ENCODE results near the gene SPZ1. TPM values are rescaled to one million over a fixed set of nuclear protein-coding genes. Genes with fewer than 3 reads are reported as not detected.

Gene SPZ1
- total RNA-seq, 1 donor from 2014 or later: not detected

GRCh38 chr5:80302636-80303035 is 17.2 kb upstream of the SPZ1 start:
- DNase-seq (ENCODE audit: extremely low spot score in 2 of 2): no peak
- no peaks in the 10 kb centered on the region for H3K9me3 ChIP-seq
- no peaks in the 10 kb centered on the region for H3K27me3 ChIP-seq
- H3K36me3 ChIP-seq: no peaks in the 10 kb centered on the region
- intact Hi-C loops (cut with DNase I): no loop called here
- no peaks in the 10 kb centered on the region for H3K4me1 ChIP-seq
- no peak overlapping the region for H3K27ac ChIP-seq
- TF ChIP-seq POLR2AphosphoS5 (IDR thresholded peaks at IDR 0.05; ENCODE audit: insufficient read depth in 1 of 2, low read depth in 1 of 2) (no peak), CTCF (IDR thresholded peaks at IDR 0.05) (no peak)
- H3K4me3 ChIP-seq: no peak overlapping the region

- no peak overlapping the region for H3K4me3 ChIP-seq
- TF ChIP-seq POLR2A (IDR thresholded peaks at IDR 0.05): no peak
- no peak for DNase-seq (ENCODE audit: extremely low spot score in 2 of 2)
- no peaks in the 10 kb centered on the region for H3K4me1 ChIP-seq
- no peaks in the 10 kb centered on the region for H3K9me3 ChIP-seq
- no peaks in the 10 kb centered on the region for H3K27me3 ChIP-seq
- H3K36me3 ChIP-seq: no peaks in the 10 kb centered on the region
- intact Hi-C loops (cut with DNase I): loop anchor here (5.0 kb wide), 1 partner anchor 216 kb away; no protein-coding TSS in a partner anchor
- H3K27ac ChIP-seq: no peak overlapping the region
Measured at GRCh38 chr5:80308526-80308925, 11.3 kb upstream of the SPZ1 start.

GRCh38 chr5:80309871-80310665 is 9.7 kb upstream of the SPZ1 start:
- Histone ChIP-seq H3K9me3 (no peaks in the 10 kb centered on the region), H3K27ac (no peak overlapping the region), H3K4me1 (no peaks in the 10 kb centered on the region), H3K4me3 (no peak overlapping the region), H3K27me3 (no peaks in the 10 kb centered on the region), H3K36me3 (no peaks in the 10 kb centered on the region)
- DNase-seq (ENCODE audit: extremely low spot score in 2 of 2): no peak
- TF ChIP-seq POLR2A (IDR thresholded peaks at IDR 0.05) (no peak), CTCF (IDR thresholded peaks at IDR 0.05) (no peak), POLR2AphosphoS5 (IDR thresholded peaks at IDR 0.05; ENCODE audit: insufficient read depth in 1 of 2, low read depth in 1 of 2) (no peak)
- intact Hi-C loops (cut with DNase I): loop anchor here (5.0 kb wide), 1 partner anchor 218 kb away; no protein-coding TSS in a partner anchor

GRCh38 chr5:80315244-80315643 is 4.6 kb upstream of the SPZ1 start:
- TF ChIP-seq CTCF (IDR thresholded peaks at IDR 0.05) (no peak), POLR2A (IDR thresholded peaks at IDR 0.05) (no peak), POLR2AphosphoS5 (IDR thresholded peaks at IDR 0.05; ENCODE audit: insufficient read depth in 1 of 2, low read depth in 1 of 2) (no peak)
- Histone ChIP-seq H3K4me3 (no peak overlapping the region), H3K36me3 (no peaks in the 10 kb centered on the region), H3K27ac (no peak overlapping the region), H3K9me3 (no peaks in the 10 kb centered on the region), H3K4me1 (no peaks in the 10 kb centered on the region), H3K27me3 (no peaks in the 10 kb centered on the region)
- DNase-seq (ENCODE audit: extremely low spot score in 2 of 2): no peak
- intact Hi-C loops (cut with DNase I): no loop called here

GRCh38 chr5:80318212-80318611 is 1.6 kb upstream of the SPZ1 start:
- Histone ChIP-seq H3K4me3 (no peak overlapping the region), H3K4me1 (no peaks in the 10 kb centered on the region), H3K27ac (peak overlapping the region; percentile 15), H3K36me3 (no peaks in the 10 kb centered on the region), H3K9me3 (no peaks in the 10 kb centered on the region), H3K27me3 (no peaks in the 10 kb centered on the region)
- no peak for DNase-seq (ENCODE audit: extremely low spot score in 2 of 2)
- no peak for TF ChIP-seq POLR2AphosphoS5 (IDR thresholded peaks at IDR 0.05; ENCODE audit: insufficient read depth in 1 of 2, low read depth in 1 of 2)
- no peak for TF ChIP-seq POLR2A (IDR thresholded peaks at IDR 0.05)
- no peak for TF ChIP-seq CTCF (IDR thresholded peaks at IDR 0.05)
- intact Hi-C loops (cut with DNase I): no loop called here

Data from vagina (tissue), 2 donors.